Neuronal stem cell (in vitro differentiated cells): Measurements from ENCODE around the gene FGB.
A peak's percentile ranks its signal among the peaks of the same experiment; 100 is the strongest.

Experiments used
- DNase-seq: peaks from one replicate; pipeline ENCODE4 v3.0.0-alpha.2; 2013; ENCODE audit warnings: low spot score
- H2AFZ ChIP-seq: one replicate; pipeline ENCODE4 v1.6.1; 2013; ENCODE audit warnings: mild to moderate bottlenecking, low read length, inconsistent platforms
- H2AK5ac ChIP-seq: 2 replicates; pipeline ENCODE4 v1.6.1; 2013; ENCODE audit warnings: low read depth, mild to moderate bottlenecking, inconsistent platforms, low read length, moderate library complexity, mixed read lengths
- H2BK120ac ChIP-seq: 2 replicates; pipeline ENCODE4 v1.6.1; 2013; ENCODE audit warnings: low read depth, mild to moderate bottlenecking, inconsistent platforms, low read length, moderate library complexity, mixed read lengths
- H2BK12ac ChIP-seq: one replicate; pipeline ENCODE4 v1.6.1; 2013; ENCODE audit warnings: low read length, inconsistent platforms
- H2BK15ac ChIP-seq: 2 replicates; pipeline ENCODE4 v1.6.1; 2013; ENCODE audit warnings: mild to moderate bottlenecking, low read length, inconsistent platforms, mixed read lengths
- H2BK5ac ChIP-seq: one replicate; pipeline ENCODE4 v1.6.1; 2013; ENCODE audit warnings: inconsistent platforms, mild to moderate bottlenecking, low read length, moderate library complexity
- H3K14ac ChIP-seq: one replicate; pipeline ENCODE4 v1.6.1; 2013; ENCODE audit warnings: low read length, inconsistent platforms
- H3K18ac ChIP-seq: 2 replicates; pipeline ENCODE4 v1.6.1; 2013; ENCODE audit warnings: low read length, inconsistent platforms
- H3K23ac ChIP-seq: 2 replicates; pipeline ENCODE4 v1.6.1; 2013; ENCODE audit warnings: low read depth, mild to moderate bottlenecking, mixed read lengths, low read length, inconsistent platforms; ENCODE audit not compliant: poor library complexity
- H3K27ac ChIP-seq: replicated peaks from 3 replicates; pipeline ENCODE4 v1.5.1; 2013; ENCODE audit warnings: low read length, inconsistent platforms
- H3K27me3 ChIP-seq, 3 experiments: 2 replicates each; pipeline ENCODE4 v1.6.1; 2013; ENCODE audit warnings: low read length in 3 of 3, mild to moderate bottlenecking in 2 of 3, inconsistent platforms in 1 of 3, low read depth in 1 of 3, mixed read lengths in 1 of 3, moderate library complexity in 1 of 3; ENCODE audit not compliant: control insufficient read depth in 3 of 3, insufficient read depth in 3 of 3
- H3K36me3 ChIP-seq, 2 donors: replicated peaks in 1 of 2; 2 replicates each; pipeline ENCODE4 v1.6.1; 2013; ENCODE audit warnings: low read length in 2 of 2; ENCODE audit not compliant: control insufficient read depth in 2 of 2, insufficient read depth in 2 of 2
- H3K4ac ChIP-seq: 2 replicates; pipeline ENCODE4 v1.6.1; 2013; ENCODE audit warnings: inconsistent platforms, mild to moderate bottlenecking, low read length, moderate library complexity
- H3K4me1 ChIP-seq, 2 donors: 1 replicate in 1 of 2; 2 replicates in 1 of 2; pipeline ENCODE4 v1.6.1; 2013; ENCODE audit warnings: low read length in 2 of 2, low read depth in 1 of 2; ENCODE audit not compliant: control insufficient read depth in 2 of 2, insufficient read depth in 1 of 2
- H3K4me2 ChIP-seq: one replicate; pipeline ENCODE4 v1.6.1; 2013; ENCODE audit warnings: mild to moderate bottlenecking, low read length, inconsistent platforms; ENCODE audit not compliant: insufficient read depth, poor library complexity, severe bottlenecking
- H3K4me3 ChIP-seq, 2 donors: 2 replicates each; pipeline ENCODE4 v1.5.1; 2013; ENCODE audit warnings: low read length in 2 of 2, mild to moderate bottlenecking in 2 of 2, inconsistent platforms in 1 of 2, moderate library complexity in 1 of 2
- H3K79me1 ChIP-seq: one replicate; pipeline ENCODE4 v1.6.1; 2013; ENCODE audit warnings: low read depth, mild to moderate bottlenecking, inconsistent platforms, low read length, moderate library complexity
- H3K9ac ChIP-seq: one replicate; pipeline ENCODE4 v1.6.1; 2013; ENCODE audit warnings: mild to moderate bottlenecking, low read depth, low read length, inconsistent platforms; ENCODE audit not compliant: poor library complexity
- H3K9me3 ChIP-seq, 2 donors: replicated peaks in 1 of 2; 2 replicates each; pipeline versions ENCODE3 to v1.6.1; 2013; ENCODE audit warnings: low read length in 2 of 2, mild to moderate bottlenecking in 2 of 2, inconsistent platforms in 1 of 2, low read depth in 1 of 2, mixed read lengths in 1 of 2, moderate library complexity in 1 of 2; ENCODE audit not compliant: control insufficient read depth in 2 of 2, insufficient read depth in 1 of 2
- H4K8ac ChIP-seq: one replicate; pipeline ENCODE4 v1.6.1; 2013; ENCODE audit warnings: low read depth, mild to moderate bottlenecking, inconsistent platforms, low read length, moderate library complexity
- H4K91ac ChIP-seq: one replicate; pipeline ENCODE4 v1.6.1; 2013; ENCODE audit warnings: low read length, low read depth, mild to moderate bottlenecking, inconsistent platforms; ENCODE audit not compliant: poor library complexity
- WGBS, 2 donors: extraction: QIAGEN DNeasy Blood & Tissue Kit; methylation state at CpG; one replicate each; pipeline ENCODE4 v1.1.7; 2013; ENCODE audit warnings: missing lambda C conversion rate in 2 of 2, mixed read lengths in 1 of 2; ENCODE audit not compliant: insufficient read length in 2 of 2, insufficient replicate concordance in 1 of 2; ENCODE audit errors: extremely low coverage in 2 of 2; 5-methylcytosine and 5-hydroxymethylcytosine counted together

Gene FGB

DNA sequence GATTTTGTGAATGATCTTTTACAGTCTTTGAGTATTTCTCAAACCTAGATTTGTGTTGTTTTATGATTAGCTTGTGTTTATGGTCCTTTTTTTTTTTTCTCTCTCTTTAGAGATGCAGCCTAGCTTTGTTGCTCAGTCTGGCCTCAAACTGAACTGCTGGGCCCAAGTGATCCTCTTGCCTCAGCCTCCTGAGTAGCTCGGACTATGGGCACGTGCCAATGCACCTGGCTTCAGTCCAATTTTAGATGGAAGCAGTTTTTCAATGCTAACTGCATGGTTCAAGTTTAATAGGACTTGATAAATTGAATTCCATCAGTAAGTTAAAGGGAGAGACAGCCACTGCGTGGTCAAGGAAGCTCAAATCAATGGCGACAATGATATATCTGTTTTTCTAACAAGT lies 53.5 kb downstream of the FGB start:
- no CpG with 5 or more reads among the region's 4 CpGs for WGBS, 2 donors
- no peak overlapping the region for H3K27ac ChIP-seq

DNA sequence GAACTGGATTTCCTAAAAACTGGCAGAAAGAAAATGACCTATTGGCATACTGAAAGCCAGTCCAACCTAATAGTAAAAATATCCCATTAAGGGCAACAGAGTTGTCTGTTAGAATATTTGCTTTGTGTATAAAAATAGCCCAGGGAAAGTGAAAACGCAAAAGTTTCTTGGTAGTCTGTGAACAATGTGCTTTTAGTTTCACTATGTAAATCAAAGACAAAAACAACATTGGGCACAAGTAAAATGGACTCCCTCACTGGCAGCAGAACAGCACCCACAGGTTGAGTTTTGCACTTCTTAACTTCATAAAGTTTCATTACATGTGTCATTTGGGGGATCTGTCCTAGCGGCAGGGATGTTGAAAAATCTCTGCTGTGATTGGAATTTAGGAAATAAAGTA lies 53.9 kb downstream of the FGB start:
- Histone ChIP-seq H3K4me2 (no peak overlapping the region), H2AFZ (no peak overlapping the region), H3K79me1 (no peaks in the 10 kb centered on the region), H2AK5ac (no peak overlapping the region), H2BK120ac (no peak overlapping the region), H3K9ac (no peak overlapping the region), H3K4ac (no peak overlapping the region), H2BK15ac (no peak overlapping the region), H3K4me1 (no peaks in the 10 kb centered on the region), H3K4me3 (no peak overlapping the region), H3K27ac (no peak overlapping the region), H3K23ac (no peak overlapping the region), H3K14ac (no peak overlapping the region), H3K36me3 (no peaks in the 10 kb centered on the region), H3K18ac (no peak overlapping the region), H4K8ac (no peak overlapping the region), H3K27me3 (peaks cover 0 to 9% (median 0%) of the 10 kb centered on the region in 3 experiments), H3K9me3 (no peaks in the 10 kb centered on the region), H4K91ac (no peak overlapping the region), H2BK12ac (no peak overlapping the region), H2BK5ac (no peak overlapping the region)
- DNase-seq = no peak
- no CpG with 5 or more reads among the region's 2 CpGs for WGBS, 2 donors

More for the DNA sequence above, 53.5 kb downstream of the FGB start:
- Histone ChIP-seq H2BK5ac (no peak overlapping the region), H3K18ac (no peak overlapping the region), H3K27me3 (peaks cover 0 to 8% (median 0%) of the 10 kb centered on the region in 3 experiments), H3K36me3 (no peaks in the 10 kb centered on the region), H3K79me1 (no peaks in the 10 kb centered on the region), H2AFZ (no peak overlapping the region), H2BK120ac (no peak overlapping the region), H3K4me2 (no peak overlapping the region), H3K9me3 (no peaks in the 10 kb centered on the region), H3K4me3 (no peak overlapping the region), H2BK12ac (no peak overlapping the region), H3K23ac (no peak overlapping the region), H2BK15ac (no peak overlapping the region), H4K8ac (no peak overlapping the region), H3K4me1 (no peaks in the 10 kb centered on the region), H3K9ac (no peak overlapping the region), H4K91ac (no peak overlapping the region), H2AK5ac (no peak overlapping the region), H3K4ac (no peak overlapping the region), H3K14ac (no peak overlapping the region)
- DNase-seq = no peak

DNA sequence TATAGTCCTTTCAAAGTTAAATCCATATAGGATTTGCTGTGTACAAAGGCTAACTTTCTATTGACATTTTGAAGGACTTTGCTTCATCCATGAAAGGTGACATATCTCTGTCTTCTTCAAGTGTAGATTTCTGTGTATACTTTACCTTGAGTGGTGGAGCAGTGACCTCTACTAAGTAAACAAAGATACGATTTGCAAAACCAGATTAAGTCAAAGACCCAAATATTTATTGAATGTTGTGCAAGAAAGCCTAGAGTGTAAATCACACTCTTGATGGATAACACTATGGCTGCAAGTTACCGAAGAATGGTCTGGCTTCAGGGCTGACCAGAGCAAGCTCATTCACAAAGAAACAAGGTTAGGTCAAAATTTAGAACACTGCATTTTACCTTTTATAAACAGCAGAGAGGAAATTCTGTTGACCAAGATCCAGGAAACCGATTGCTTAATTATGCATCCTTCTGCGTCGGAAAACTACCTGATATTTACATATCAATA lies 55.1 kb downstream of the FGB start:
- H3K4me1 ChIP-seq = no peaks in the 10 kb centered on the region
- no peaks in the 10 kb centered on the region for H3K9me3 ChIP-seq
- no CpG with 5 or more reads among the region's 5 CpGs for WGBS, 2 donors
- H2BK15ac ChIP-seq = no peak overlapping the region
- peaks cover 0 to 9% (median 0%) of the 10 kb centered on the region in 3 experiments for H3K27me3 ChIP-seq
- H3K4me2 ChIP-seq = no peak overlapping the region
- no peak overlapping the region for H2AK5ac ChIP-seq
- no peak overlapping the region for H2BK120ac ChIP-seq
- H3K4ac ChIP-seq = no peak overlapping the region
- no peak overlapping the region for H3K27ac ChIP-seq
- no peak overlapping the region for H3K14ac ChIP-seq
- no peak overlapping the region for H2BK5ac ChIP-seq
- no peak overlapping the region for H3K23ac ChIP-seq
- H3K4me3 ChIP-seq = no peak overlapping the region
- no peak for DNase-seq
- H2AFZ ChIP-seq = no peak overlapping the region
- H4K91ac ChIP-seq = no peak overlapping the region
- no peak overlapping the region for H4K8ac ChIP-seq
- no peak overlapping the region for H3K9ac ChIP-seq
- no peaks in the 10 kb centered on the region for H3K36me3 ChIP-seq
- H3K18ac ChIP-seq = no peak overlapping the region
- no peaks in the 10 kb centered on the region for H3K79me1 ChIP-seq
- H2BK12ac ChIP-seq = no peak overlapping the region

DNA sequence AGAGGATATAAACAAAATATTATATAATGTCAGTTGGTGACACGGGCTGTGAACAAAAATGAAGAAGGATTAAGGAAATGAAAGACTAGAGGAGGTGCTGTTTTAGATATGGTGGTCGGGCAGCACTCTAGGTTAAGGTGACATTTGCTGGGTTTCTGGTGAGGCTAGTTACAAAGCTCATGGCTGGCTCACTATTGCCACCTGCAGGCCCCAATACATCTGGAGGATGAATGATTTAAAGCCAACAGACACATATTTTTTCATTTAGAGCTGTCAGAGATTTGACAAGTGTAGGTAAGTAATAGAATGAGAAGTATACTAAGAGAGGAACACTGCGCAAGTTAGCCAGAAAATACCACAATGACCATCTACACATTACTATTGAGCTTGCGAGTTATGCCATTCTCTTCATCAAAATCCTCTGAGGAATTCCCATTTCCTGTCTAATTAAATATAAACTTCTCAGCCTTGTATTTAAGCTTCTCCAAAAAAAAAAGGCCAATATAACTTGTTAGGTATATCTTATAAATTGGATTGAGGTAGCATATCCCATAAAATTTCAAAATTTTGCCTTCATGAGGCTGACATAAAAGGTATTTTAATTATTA lies 56.0 kb downstream of the FGB start:
- H3K18ac ChIP-seq = no peak overlapping the region
- no CpG with 5 or more reads among the region's 4 CpGs for WGBS, 2 donors

More for the DNA sequence above, 56.0 kb downstream of the FGB start:
- H3K14ac ChIP-seq = no peak overlapping the region
- no peaks in the 10 kb centered on the region for H3K36me3 ChIP-seq
- peaks cover 0 to 9% (median 0%) of the 10 kb centered on the region in 3 experiments for H3K27me3 ChIP-seq
- H3K9me3 ChIP-seq = no peaks in the 10 kb centered on the region
- H3K4me2 ChIP-seq = no peak overlapping the region
- no peak overlapping the region for H2BK5ac ChIP-seq
- H3K79me1 ChIP-seq = no peaks in the 10 kb centered on the region
- no peak overlapping the region for H2BK120ac ChIP-seq
- no peak overlapping the region for H3K27ac ChIP-seq
- H3K4me3 ChIP-seq = no peak overlapping the region
- H2AK5ac ChIP-seq = no peak overlapping the region
- no peak overlapping the region for H2BK15ac ChIP-seq
- H3K4me1 ChIP-seq = no peaks in the 10 kb centered on the region
- no peak overlapping the region for H3K23ac ChIP-seq
- peak; percentile 39 for DNase-seq
- H3K4ac ChIP-seq = no peak overlapping the region
- no peak overlapping the region for H2AFZ ChIP-seq
- H2BK12ac ChIP-seq = no peak overlapping the region
- H3K9ac ChIP-seq = no peak overlapping the region
- H4K91ac ChIP-seq = no peak overlapping the region
- H4K8ac ChIP-seq = no peak overlapping the region
